ENCODE measurements around the gene CZIB.
A peak's percentile ranks its signal among the peaks of the same experiment; 100 is the strongest.

CZIB gene

DNA sequence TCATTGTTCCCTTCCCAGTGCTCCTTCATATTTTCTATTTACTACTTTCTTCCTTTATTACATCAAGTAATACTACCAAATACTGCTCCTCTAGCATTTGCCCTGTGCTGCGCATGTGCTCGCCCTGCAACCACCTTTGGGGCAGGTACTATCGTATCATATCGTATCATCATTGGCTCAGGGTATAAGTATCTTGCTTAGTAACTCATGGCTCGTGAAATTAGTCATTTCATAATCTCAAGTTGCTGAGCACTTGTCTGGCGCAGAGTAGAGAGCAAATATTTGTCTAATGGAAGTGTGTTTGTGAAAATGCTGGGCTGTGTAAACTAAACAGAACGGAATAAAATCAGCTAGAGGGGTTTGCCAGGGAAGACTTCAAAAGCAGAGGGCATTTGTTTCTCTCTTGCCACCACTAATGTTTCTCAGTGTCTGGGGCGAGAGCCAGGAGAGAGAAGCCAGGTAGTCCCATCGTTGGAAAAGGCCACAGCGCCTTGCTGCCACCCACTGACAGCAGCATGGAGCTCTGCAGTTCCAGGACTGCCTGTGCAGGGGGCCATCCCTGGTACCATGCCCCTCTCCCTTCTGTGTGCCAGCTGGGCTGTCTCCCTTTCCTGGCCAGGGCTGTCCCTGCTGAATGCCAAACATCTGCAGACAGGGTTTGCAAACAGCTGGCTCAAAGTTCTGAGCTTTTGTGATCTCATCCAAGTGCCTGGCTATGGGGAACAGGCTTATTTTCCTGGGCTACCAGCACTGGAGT lies 43.8 kb downstream of the CZIB start:
- TF ChIP-seq, protein P1, sequence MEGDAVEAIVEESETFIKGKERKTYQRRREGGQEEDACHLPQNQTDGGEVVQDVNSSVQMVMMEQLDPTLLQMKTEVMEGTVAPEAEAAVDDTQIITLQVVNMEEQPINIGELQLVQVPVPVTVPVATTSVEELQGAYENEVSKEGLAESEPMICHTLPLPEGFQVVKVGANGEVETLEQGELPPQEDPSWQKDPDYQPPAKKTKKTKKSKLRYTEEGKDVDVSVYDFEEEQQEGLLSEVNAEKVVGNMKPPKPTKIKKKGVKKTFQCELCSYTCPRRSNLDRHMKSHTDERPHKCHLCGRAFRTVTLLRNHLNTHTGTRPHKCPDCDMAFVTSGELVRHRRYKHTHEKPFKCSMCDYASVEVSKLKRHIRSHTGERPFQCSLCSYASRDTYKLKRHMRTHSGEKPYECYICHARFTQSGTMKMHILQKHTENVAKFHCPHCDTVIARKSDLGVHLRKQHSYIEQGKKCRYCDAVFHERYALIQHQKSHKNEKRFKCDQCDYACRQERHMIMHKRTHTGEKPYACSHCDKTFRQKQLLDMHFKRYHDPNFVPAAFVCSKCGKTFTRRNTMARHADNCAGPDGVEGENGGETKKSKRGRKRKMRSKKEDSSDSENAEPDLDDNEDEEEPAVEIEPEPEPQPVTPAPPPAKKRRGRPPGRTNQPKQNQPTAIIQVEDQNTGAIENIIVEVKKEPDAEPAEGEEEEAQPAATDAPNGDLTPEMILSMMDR (IDR thresholded peaks at IDR 0.05; ENCODE audit: extremely low read depth, missing control alignments): no peak
- no peak for DNase-seq (ENCODE audit: low spot score)

DNA sequence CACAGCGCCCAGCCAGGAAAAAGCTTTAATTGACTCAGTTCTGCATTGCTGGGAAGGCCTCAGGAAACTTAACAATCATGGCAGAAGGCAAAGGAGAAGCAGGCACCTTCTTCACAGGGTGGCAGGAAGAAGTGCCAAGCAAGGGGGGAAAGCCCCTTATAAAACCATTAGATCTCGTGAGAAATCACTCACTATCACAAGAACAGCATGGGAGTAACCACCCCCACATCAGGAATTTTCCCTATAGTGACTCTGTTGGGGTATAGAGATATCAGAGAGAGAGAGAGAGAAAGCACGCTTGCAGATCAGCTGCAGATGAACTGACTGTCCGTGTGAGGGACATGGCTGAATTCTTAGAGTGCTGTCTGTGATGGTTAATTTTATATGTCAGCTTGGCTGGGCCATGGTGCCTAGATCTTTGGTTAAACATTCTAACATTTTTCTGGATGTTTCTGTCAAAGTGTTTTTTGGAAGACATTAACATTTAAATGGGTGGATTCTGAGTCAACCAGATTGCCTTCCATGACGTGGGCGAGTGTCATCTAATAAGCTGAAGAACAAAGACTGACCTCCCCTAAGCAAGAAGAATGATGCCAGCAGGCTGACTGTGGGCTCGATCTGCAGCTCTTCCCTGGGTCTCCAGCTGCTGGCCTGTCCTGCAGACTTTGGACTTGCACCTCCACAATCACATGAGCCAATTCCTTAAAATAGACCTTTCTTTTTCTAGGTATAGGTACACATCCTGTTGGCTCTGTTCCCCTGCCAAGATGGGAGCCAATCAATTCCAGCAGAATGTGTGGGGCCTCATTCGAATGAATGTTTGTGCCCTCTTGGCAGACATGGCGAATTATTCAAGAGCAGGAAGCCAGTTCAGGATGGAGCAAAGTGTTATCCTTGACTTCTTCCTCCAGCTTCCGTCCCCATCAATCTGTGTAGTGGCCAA lies 45.2 kb downstream of the CZIB start:
- TF ChIP-seq, protein P1 (IDR thresholded peaks at IDR 0.05; ENCODE audit: extremely low read depth, missing control alignments): no peak
- DNase-seq (ENCODE audit: low spot score): no peak

DNA sequence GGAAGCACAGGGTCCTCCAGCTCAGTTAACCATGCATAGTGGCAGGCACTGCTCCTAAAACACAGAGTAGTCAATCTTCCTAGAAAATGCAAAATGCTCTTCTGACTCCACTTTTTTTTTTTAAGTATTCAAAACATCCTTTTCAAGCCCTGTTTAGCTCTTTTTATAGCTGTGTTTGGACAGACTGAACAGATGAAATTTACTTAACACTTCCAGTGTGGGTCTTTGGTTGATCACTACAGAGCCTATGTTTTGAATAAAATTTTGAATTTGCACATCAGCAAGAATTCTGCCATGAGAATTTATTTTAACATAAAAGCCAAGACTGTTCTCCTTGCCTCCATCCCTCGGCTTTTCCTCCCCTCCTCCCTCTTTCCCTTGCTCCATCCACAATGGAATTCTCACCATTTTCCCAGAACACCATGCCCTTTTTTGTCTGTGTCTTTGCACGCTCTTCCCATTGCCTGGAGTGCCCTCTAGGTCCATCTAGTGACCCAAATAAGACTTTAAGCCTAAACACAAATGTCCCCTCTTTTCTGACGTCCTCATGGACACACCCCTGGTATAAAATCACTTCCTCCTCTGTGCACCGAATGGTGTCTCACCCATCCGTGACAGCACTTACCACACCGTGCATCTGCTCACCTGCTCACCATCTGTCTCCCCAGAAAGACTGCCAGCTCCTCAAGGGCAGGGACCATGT lies 47.9 kb downstream of the CZIB start:
- DNase-seq (ENCODE audit: low spot score): peak; percentile 59
- TF ChIP-seq, protein P1 (IDR thresholded peaks at IDR 0.05; ENCODE audit: extremely low read depth, missing control alignments): no peak

- TF ChIP-seq, protein P1 (IDR thresholded peaks at IDR 0.05; ENCODE audit: extremely low read depth, missing control alignments): no peak
- DNase-seq (ENCODE audit: low spot score): no peak
Measured at GRCh38 chr1:53166912-53167311, 53.5 kb downstream of the CZIB start.

DNA sequence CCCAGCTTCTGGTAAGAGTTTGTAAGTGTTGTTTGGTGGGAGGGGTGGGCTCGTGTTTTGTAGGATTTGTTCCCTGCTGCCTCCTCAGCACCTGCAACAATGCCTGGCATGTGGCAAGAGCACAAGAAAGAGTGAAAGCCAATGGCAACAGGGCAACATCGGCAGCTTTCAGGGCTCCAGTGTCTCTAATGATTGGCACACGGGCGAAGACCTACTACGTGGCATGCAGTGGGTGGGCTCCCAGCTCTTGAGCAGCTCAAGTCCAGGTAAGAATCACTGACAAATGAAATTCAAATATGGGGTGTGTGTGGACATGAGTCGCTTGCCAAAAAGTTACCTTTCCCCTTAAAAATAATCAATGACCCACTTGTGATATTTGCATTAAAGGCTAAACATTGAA lies 54.1 kb downstream of the CZIB start:
- DNase-seq (ENCODE audit: low spot score): no peak
- TF ChIP-seq, protein P1 (IDR thresholded peaks at IDR 0.05; ENCODE audit: extremely low read depth, missing control alignments): no peak

DNA sequence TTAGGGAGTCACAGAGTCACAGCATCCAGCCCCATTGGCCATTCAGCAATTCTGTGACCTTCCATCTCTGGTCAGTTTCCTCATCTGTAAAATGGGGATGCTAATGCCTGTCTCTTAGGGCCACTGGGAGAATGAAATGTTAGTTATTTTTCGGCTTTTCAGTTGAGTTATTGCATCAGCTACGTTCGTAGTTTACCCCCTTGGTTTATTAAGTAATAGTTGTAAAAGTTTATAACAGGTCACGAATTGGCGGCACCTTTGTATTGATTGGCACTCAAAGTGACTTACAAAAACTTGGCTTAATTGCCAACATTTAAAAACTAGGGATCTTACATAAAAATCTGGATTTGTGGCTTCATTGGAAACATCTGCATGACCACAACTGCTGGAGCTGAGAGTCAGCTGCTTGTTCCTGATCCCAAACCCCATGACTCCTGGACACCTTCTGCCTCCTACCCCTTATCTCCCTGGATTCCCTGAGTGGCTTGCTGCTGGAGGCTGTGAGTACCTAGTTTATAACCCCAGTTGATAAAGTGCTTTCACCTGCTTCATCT lies 54.9 kb downstream of the CZIB start:
- TF ChIP-seq, protein P1 (IDR thresholded peaks at IDR 0.05; ENCODE audit: extremely low read depth, missing control alignments): no peak
- no peak for DNase-seq (ENCODE audit: low spot score)

Data from GM20000 (cell line).